GM18867 (cell line): ENCODE measurements around the gene DUSP28.

Experiments
- ATAC-seq: cut with Tn5 transposase; IDR thresholded peaks from one replicate; pipeline ENCODE4 v1.9.1; 2021; ENCODE audit warnings: mild to moderate bottlenecking, moderate library complexity; ENCODE audit not compliant: unreplicated experiment

The DUSP28 gene

GRCh38 chr2:240571314-240571973, 11.3 kb downstream of the DUSP28 start:
- no peak for ATAC-seq

GRCh38 chr2:240572141-240573031, 12.2 kb downstream of the DUSP28 start:
- ATAC-seq: no peak

DNA sequence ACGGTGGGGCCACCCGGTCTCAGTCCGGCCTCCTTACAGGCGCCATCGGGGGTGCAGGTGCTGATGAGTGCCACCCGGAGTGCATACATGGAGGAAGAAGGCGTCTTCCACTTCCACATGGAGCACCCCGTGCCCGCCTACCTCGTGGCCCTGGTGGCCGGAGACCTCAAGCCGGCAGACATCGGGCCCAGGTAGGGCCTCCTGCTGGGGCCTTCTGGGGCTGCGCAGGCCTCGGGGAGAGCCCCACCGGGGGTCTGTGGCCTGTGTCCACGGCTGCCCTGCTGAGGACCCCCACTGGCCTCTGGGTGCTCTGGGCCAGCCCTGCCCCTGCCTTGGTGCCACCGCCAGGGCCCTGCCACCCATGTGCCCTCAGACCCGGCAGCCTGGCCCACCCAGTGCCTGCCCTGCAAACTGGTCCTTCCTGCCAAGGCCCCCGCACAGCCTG, 12.9 kb downstream of the DUSP28 start:
- no peak for ATAC-seq

GRCh38 chr2:240573516-240574385, 13.6 kb downstream of the DUSP28 start:
- no peak for ATAC-seq

DNA sequence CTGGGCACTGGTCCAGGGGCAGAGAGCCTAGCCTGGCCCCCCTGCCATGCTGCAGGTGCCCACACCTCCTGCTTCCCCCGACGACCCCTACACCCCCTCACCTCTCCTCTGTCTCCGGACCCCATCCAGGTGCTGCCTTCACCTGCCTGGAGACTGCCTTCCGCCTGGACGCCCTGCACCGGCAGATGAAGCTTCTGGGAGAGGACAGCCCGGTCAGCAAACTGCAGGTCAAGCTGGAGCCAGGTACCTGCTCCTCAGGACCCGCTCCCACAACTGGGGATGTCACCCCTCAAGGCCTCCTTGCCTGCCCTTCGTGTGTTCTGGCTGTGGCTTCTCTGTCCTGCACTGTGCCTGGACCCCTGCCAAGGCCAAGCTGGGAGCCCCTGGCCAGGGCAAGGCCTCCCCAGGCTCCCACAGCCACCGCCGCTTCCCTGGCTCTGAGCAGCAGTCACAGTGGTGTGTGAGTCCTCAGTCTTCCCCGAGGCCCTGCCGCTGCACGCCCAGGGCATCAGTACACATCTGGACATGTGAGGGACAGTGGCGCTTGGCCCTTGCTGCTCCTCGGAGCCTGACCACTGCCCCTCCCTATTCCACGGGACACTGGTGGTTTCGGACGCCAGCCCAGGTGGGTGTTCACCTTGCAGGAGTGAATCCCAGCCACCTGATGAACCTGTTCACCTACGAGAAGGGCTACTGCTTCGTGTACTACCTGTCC, 14.4 kb downstream of the DUSP28 start:
- ATAC-seq: no peak

- ATAC-seq: no peak
These were observed 15.2 kb downstream of the DUSP28 start for GRCh38 chr2:240575101-240575965.

GRCh38 chr2:240576036-240576435, 15.9 kb downstream of the DUSP28 start:
- no peak for ATAC-seq

DNA sequence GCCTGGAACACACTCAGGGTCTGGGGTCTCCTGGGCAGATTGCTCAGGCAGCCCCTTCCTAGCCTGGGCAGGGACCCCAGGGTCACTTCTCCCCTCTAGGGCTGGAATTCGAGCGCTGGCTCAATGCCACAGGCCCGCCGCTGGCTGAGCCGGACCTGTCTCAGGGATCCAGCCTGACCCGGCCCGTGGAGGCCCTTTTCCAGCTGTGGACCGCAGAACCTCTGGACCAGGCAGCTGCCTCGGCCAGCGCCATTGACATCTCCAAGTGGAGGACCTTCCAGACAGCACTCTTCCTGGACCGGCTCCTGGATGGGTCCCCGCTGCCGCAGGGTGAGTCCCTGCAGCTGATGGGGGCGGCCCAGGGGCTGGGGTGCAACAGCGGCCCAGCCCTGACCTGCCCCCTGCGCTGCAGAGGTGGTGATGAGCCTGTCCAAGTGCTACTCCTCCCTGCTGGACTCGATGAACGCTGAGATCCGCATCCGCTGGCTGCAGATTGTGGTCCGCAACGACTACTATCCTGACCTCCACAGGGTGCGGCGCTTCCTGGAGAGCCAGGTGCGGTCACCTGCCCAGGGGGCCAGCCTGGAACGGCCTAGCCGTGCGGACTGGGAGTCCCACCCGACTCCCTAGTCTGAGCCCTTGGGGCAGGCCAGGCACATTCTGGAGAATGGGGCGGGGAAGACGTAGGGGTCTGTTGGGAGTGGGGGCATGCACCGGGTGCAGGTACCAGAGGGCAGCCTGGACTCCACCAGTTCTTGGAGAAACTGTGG, 16.5 kb downstream of the DUSP28 start:
- no peak for ATAC-seq

- no peak for ATAC-seq
These were observed 17.3 kb downstream of the DUSP28 start for GRCh38 chr2:240577281-240578109.

- ATAC-seq: no peak
These were observed 17.9 kb downstream of the DUSP28 start for GRCh38 chr2:240578110-240578450.

DNA sequence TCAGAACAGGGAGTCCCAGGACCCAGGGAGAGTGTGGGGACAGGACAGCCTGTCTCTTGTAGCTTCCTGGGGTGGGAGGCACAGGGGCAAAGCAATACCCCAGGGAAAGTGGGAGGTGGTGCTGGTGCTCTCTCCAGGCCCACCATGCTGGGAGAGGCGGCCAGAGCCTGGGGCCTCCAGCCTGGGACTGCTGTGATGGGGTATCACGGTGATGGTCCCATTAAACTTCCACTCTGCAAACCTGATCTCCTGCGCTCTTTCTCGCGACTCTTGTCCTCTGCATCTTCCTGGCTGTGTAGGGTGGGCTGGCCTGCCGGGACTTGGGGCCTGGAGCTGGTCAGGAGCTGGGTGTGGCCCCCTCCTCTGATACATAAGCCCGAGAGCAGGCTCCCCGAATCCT, 18.3 kb downstream of the DUSP28 start:
- no peak for ATAC-seq

DNA sequence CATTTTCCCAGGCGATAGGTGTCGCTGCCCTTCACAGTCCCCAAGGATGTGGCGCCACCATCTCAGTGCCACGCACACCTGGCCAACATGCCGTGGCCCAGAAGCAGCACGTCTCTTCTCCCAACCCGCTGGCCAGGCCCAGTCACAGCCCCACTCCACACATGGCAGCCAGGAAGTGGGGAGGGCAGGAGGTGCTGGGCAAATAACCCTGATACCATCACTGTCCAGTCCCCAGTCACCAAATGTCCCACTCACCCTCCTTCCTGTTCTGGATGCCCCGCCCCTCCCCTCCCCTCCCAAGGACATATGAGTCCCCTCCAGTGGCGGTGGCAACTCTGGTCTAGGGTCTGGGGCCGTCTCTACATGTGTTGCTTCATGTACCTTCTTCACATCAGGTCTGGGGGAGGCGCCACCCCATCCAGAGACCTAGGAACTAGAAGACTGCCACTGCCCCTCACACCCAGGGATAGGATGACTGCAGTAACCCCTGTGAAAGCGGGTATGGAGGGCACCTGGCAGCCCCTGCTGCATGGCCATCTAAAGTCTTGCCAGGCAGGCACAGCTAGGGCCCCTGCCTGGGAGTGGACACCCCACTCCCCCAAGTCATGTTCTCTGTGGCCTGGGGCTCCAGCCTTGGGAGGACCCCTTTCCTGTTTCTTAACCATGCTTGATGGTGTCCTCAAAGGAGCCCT, 19.1 kb downstream of the DUSP28 start:
- ATAC-seq: no peak

DNA sequence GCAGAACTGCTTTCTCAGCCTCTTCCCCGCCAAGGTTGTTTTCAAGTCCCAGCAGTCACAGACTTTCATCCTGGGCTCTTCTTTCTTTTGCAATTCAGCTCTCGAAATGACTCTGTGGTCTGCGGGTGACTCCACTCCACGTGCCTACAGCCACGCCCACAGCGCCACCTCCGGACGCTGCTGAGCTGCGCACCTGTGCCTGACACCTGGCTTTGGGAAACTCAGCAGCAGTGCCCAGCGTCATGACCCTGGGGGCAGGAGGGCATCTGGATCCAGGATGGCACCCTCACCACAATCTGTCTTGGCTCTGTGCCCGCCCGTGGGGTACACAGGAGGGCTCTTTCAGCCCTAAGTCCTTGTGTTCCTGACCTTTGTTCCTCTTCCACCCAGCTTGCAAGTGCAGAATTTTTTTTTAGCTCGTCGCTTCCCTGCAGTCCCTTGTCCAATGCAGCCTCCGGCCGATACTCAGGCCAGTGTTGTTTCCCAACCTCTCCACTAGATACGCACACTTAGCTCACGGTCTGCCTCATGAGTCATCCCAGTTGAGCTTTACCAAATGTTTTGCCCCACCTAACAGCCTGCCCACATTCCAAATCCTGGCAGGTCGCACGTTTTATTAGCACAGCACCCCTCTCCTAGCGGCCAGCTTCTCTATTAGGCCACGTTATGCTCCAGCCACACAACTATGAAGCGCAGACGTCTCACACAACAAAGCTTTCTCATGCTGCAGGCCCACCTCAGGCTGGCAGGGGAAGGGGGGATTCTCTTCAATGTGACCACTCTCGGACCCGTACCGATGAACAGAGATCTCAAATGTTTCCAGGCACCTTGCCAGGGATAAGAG, 19.8 kb downstream of the DUSP28 start:
- peak; percentile 47 for ATAC-seq

DNA sequence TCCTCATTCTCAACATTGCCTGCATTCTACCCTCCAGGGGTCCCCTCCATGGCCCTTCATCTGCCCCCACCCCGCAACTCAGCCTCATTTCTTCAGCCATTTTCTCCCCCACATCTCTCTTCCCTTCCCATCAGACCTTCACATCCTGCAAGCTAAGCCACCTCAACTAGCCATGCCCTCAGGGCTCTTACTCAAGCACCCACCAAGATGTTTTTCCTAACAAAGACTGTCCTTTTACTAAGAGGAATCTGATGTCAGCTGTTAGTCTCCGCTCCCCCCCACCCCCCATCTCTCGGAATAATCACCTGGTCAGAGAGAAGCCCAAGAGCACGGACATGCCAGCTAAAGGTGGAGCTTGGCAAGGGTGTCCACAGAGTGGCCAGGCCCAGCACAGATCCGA, 21.7 kb downstream of the DUSP28 start:
- no peak for ATAC-seq

GRCh38 chr2:240582781-240583180, 22.6 kb downstream of the DUSP28 start:
- ATAC-seq: no peak

DNA sequence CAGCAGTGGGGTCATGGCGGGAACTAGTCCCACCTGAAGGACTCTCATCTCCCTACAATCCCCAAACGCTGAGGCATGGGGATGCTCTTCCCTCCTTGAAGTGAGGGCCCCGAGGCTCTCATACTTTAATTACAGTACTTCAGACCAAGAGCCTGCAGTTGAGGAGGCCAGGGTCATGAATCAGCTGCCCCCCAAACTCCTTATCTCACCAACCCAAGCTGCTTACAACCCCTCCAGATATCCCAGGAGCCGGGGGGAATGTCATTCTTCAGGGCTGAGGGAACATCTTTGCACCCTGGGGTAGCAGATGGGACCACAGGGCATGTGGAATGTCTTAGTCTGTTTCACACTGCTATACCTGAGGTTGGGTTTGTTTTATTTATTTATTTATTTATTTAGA, 23.6 kb downstream of the DUSP28 start:
- no peak for ATAC-seq
